8988T (cell line): ENCODE results near the gene MCM9.
"Not testable (repeated sequence)": the region's sequence is repeated elsewhere in the genome, so short reads cannot be mapped to it uniquely, and the experiment has no call there.

Experiments used
- DNase-seq: peaks from one replicate; pipeline ENCODE4 v3.0.0; 2011

Gene MCM9

GRCh38 chr6:118860363-118860762 lies 74.6 kb downstream of the MCM9 start:
- DNase-seq = no peak

GRCh38 chr6:118859517-118860064 lies 75.4 kb downstream of the MCM9 start:
- no peak for DNase-seq

- no peak for DNase-seq
These were observed 78.7 kb downstream of the MCM9 start for GRCh38 chr6:118856301-118856700.

GRCh38 chr6:118853408-118853807 lies 81.6 kb downstream of the MCM9 start:
- no peak for DNase-seq

GRCh38 chr6:118844915-118845314 lies 90.0 kb downstream of the MCM9 start:
- no peak for DNase-seq

GRCh38 chr6:118843685-118844390 lies 91.1 kb downstream of the MCM9 start:
- no peak for DNase-seq

GRCh38 chr6:118830691-118831090 lies 104.3 kb downstream of the MCM9 start:
- no peak for DNase-seq

- DNase-seq = no peak
These were observed 105.0 kb downstream of the MCM9 start for GRCh38 chr6:118829817-118830478.

GRCh38 chr6:118826096-118826495 lies 108.9 kb downstream of the MCM9 start:
- DNase-seq = no peak

- DNase-seq = no peak
These were observed 109.3 kb downstream of the MCM9 start for GRCh38 chr6:118825661-118826060.

- no peak for DNase-seq
These were observed 119.5 kb downstream of the MCM9 start for GRCh38 chr6:118815495-118815894.

- no peak for DNase-seq
These were observed 121.2 kb downstream of the MCM9 start for GRCh38 chr6:118813775-118814174.

GRCh38 chr6:118812970-118813369 lies 122.0 kb downstream of the MCM9 start:
- DNase-seq = no peak

- no peak for DNase-seq
These were observed 124.4 kb downstream of the MCM9 start for GRCh38 chr6:118810420-118811027.

- no peak for DNase-seq
These were observed 125.9 kb downstream of the MCM9 start for GRCh38 chr6:118808793-118809638.

- no peak for DNase-seq
These were observed 130.9 kb downstream of the MCM9 start for GRCh38 chr6:118804091-118804490.

- no peak for DNase-seq
These were observed 133.7 kb downstream of the MCM9 start for GRCh38 chr6:118801257-118801656.

GRCh38 chr6:118800394-118801071 lies 134.4 kb downstream of the MCM9 start:
- DNase-seq = peak; percentile 49

GRCh38 chr6:118799826-118800225 lies 135.1 kb downstream of the MCM9 start:
- DNase-seq = no peak

GRCh38 chr6:118796548-118796947 lies 138.4 kb downstream of the MCM9 start:
- DNase-seq = not testable (repeated sequence)

GRCh38 chr6:118791499-118791898 lies 143.5 kb downstream of the MCM9 start:
- no peak for DNase-seq

- no peak for DNase-seq
These were observed 145.0 kb downstream of the MCM9 start for GRCh38 chr6:118789954-118790353.
